Hepatocyte (in vitro differentiated cells): ENCODE measurements around the gene PADI3. TPM values are rescaled to one million over a fixed set of nuclear protein-coding genes. Genes with fewer than 3 reads are reported as not detected.

ENCODE experiments used
- DNase-seq: peaks from one replicate; pipeline ENCODE4 v3.0.0-alpha.2; 2016; ENCODE audit warnings: low spot score
- H2AFZ ChIP-seq: fragments of 200-600 bp; sonication (generic); 2 replicates; pipeline ENCODE4 v1.6.0; 2016; ENCODE audit warnings: antibody characterized with exemption, mild to moderate bottlenecking
- H3K27ac ChIP-seq: fragments of 200-600 bp; sonication (generic); 2 replicates; pipeline ENCODE4 v1.5.1; 2016; ENCODE audit warnings: mild to moderate bottlenecking
- H3K27me3 ChIP-seq: fragments of 200-600 bp; sonication (generic); 2 replicates; pipeline ENCODE4 v1.6.1; 2016
- H3K36me3 ChIP-seq: fragments of 200-600 bp; sonication (generic); replicated peaks from 2 replicates; pipeline ENCODE4 v1.5.1; 2016; ENCODE audit warnings: low read depth; ENCODE audit not compliant: insufficient read depth
- H3K4me1 ChIP-seq: fragments of 200-600 bp; sonication (generic); 2 replicates; pipeline ENCODE4 v1.5.1; 2016; ENCODE audit warnings: mild to moderate bottlenecking, moderate library complexity; ENCODE audit not compliant: insufficient read depth
- H3K4me2 ChIP-seq: fragments of 200-600 bp; sonication (generic); 2 replicates; pipeline ENCODE4 v1.6.0; 2016
- H3K4me3 ChIP-seq: fragments of 200-600 bp; sonication (generic); 2 replicates; pipeline ENCODE4 v1.5.1; 2016; ENCODE audit warnings: mild to moderate bottlenecking
- H3K79me2 ChIP-seq: fragments of 200-600 bp; sonication (generic); 2 replicates; pipeline ENCODE4 v1.6.0; 2017; ENCODE audit warnings: mild to moderate bottlenecking
- H3K9me2 ChIP-seq: fragments of 200-600 bp; sonication (generic); replicated peaks from 2 replicates; pipeline ENCODE4 v1.6.0; 2017; ENCODE audit warnings: mild to moderate bottlenecking; ENCODE audit not compliant: insufficient read depth
- H3K9me3 ChIP-seq: fragments of 200-600 bp; sonication (generic); 2 replicates; pipeline ENCODE4 v1.5.1; 2016; ENCODE audit warnings: low read depth, mild to moderate bottlenecking
- H4K20me1 ChIP-seq: fragments of 200-600 bp; sonication (generic); 2 replicates; pipeline ENCODE4 v1.6.0; 2016; ENCODE audit warnings: mild to moderate bottlenecking; ENCODE audit not compliant: insufficient read depth, poor library complexity, severe bottlenecking
- EZH2 ChIP-seq: fragments of 200-600 bp; sonication (generic); IDR thresholded peaks from 2 replicates; pipeline ENCODE4 v1.6.1; 2016; ENCODE audit warnings: antibody characterized with exemption, mild to moderate bottlenecking, borderline replicate concordance
- EZH2phosphoT487 ChIP-seq: fragments of 200-600 bp; sonication (generic); IDR thresholded peaks from one replicate; pipeline ENCODE4 v1.6.1; 2018; ENCODE audit warnings: antibody characterized with exemption, mild to moderate bottlenecking, low read depth, moderate library complexity; ENCODE audit not compliant: unreplicated experiment, severe bottlenecking
- WGBS: methylation state at CpG from one replicate; pipeline ENCODE4 v1.1.6; 2016; ENCODE audit warnings: low lambda C conversion rate; ENCODE audit errors: missing lambda C conversion rate; 5-methylcytosine and 5-hydroxymethylcytosine counted together
- polyA plus RNA-seq: library from polyadenylated mRNA; unstranded; fragments of >200 nt; fragmentation: Nextera tagmentation; extraction: Ambion mirVana; gene quantifications from 2 replicates; pipeline ENCODE4 v1.2.1, GENCODE V29; 2016
- total RNA-seq: library from RNA; depleted of rRNA; stranded (reverse); fragments of >200 nt; gene quantifications from 2 replicates; pipeline ENCODE4 v1.2.3, GENCODE V29; 2014
- TF ChIP-seq, protein P1 (sequence below): fragments of 200-600 bp; sonication (generic); IDR thresholded peaks from 2 replicates; pipeline ENCODE4 v1.5.1; 2016; ENCODE audit warnings: antibody characterized with exemption, mild to moderate bottlenecking; ENCODE audit not compliant: poor library complexity

Gene PADI3
- total and polyA plus RNA-seq, 2 experiments from 2014 or later, result not detected

DNA sequence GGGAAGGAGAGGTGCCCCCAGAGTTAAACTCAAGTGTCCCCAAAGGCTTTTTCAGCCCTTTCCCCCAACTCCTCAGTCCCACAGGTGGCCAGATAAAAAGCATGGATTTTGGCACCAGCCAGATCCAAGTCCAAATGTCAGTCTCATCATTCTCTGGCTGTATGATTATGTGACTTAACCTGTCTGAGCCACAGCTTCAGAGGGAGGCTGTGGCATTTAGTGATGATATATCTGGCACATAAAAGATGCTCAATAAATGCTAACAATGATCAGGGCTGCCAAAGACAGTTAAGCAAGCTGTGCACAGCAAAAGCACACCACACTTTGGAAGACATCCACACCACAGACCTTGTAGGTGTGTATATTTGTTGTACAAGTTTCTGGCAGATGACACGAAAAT lies 5.6 kb upstream of the PADI3 start:
- no peak for DNase-seq
- Histone ChIP-seq H3K27me3 (no peaks in the 10 kb centered on the region), H3K4me1 (no peaks in the 10 kb centered on the region), H3K79me2 (no peaks in the 10 kb centered on the region), H4K20me1 (no peaks in the 10 kb centered on the region), H3K9me3 (no peaks in the 10 kb centered on the region), H3K4me2 (no peak overlapping the region), H3K27ac (no peak overlapping the region), H3K4me3 (no peak overlapping the region), H3K36me3 (no peaks in the 10 kb centered on the region), H2AFZ (no peak overlapping the region), H3K9me2 (no peaks in the 10 kb centered on the region)
- no peak for TF ChIP-seq EZH2
- 88% methylated on average over 1 of the region's 1 CpG for WGBS

DNA sequence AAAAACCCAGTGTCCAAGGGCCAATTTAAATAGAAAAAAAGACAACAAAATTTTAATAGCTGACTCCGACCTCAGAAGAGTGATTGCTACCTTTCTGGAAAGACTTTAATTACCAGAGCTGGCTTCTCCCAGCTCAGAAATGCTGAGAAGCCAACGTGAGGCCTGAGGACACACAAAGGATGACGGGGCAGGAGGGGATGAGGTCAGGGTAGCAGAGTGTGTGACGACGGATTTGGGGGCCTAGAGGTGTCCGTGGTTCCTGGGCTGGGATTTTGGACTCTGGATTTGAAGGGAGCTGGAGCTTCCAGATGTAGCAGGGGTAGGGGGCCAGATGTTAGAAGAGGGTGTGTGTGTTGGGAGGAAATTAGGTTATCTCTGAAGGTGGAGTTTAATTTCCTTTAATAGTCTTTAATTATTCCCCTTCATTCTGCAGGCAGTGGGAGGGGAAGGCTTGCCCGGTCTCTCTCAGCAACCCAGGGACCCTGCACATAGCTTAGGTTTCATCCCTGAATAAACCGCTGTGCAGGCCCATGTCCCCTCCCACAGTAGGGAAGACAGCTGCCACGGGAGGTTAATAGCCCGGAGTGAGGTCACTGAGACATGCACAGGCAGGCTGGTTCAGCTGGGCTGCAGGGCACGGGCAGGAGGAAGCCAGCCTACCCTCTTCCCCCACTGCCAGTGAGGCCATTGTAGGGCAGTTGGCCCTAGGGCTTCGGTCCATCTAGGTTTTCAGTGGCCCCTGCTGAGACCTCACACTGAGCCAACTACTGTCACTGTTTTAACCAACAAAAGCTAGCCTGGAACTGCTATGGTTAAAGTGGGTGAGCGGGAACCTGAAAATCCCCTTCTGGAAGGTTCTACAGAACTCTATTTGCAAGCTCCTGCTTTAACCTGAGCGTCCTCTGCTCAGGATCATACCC lies 3.8 kb upstream of the PADI3 start:
- no peak for DNase-seq

DNA sequence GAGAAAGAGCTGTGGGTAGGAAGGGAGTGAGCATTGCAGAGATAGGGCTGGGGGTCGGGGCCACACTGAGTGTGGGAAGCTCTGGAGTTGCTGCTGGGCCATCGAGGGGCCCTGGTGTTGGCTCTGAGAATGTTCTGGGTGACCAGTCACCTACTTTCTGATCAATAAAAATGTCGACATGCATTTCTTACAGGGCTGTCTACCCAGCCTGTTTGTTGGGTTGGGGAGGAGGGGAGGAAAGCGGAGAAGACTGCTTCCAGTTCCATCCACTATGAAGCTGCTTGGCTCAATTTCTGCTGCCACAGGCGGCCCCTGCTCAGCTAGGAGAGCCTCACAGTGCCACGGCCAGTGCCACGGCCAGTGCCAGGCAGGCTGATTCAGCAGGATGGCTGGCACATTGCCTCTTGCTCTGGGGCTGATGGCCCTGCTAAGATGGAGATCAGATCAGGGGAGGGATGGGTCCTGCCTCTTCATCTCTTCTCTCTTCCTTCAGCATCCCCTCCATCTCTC lies 3.0 kb upstream of the PADI3 start:
- no peak overlapping the region for H3K4me2 ChIP-seq
- DNase-seq, result no peak
- no peaks in the 10 kb centered on the region for H3K9me2 ChIP-seq
- no peaks in the 10 kb centered on the region for H3K4me1 ChIP-seq
- H2AFZ ChIP-seq, result no peak overlapping the region
- H3K4me3 ChIP-seq, result no peak overlapping the region
- H3K9me3 ChIP-seq, result no peaks in the 10 kb centered on the region
- H4K20me1 ChIP-seq, result no peaks in the 10 kb centered on the region
- H3K27ac ChIP-seq, result no peak overlapping the region
- 73% methylated on average over 7 of the region's 7 CpGs for WGBS
- H3K36me3 ChIP-seq, result no peaks in the 10 kb centered on the region
- TF ChIP-seq, protein P1, sequence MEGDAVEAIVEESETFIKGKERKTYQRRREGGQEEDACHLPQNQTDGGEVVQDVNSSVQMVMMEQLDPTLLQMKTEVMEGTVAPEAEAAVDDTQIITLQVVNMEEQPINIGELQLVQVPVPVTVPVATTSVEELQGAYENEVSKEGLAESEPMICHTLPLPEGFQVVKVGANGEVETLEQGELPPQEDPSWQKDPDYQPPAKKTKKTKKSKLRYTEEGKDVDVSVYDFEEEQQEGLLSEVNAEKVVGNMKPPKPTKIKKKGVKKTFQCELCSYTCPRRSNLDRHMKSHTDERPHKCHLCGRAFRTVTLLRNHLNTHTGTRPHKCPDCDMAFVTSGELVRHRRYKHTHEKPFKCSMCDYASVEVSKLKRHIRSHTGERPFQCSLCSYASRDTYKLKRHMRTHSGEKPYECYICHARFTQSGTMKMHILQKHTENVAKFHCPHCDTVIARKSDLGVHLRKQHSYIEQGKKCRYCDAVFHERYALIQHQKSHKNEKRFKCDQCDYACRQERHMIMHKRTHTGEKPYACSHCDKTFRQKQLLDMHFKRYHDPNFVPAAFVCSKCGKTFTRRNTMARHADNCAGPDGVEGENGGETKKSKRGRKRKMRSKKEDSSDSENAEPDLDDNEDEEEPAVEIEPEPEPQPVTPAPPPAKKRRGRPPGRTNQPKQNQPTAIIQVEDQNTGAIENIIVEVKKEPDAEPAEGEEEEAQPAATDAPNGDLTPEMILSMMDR, result no peak
- TF ChIP-seq EZH2phosphoT487, result no peak
- TF ChIP-seq EZH2, result no peak
- H3K79me2 ChIP-seq, result no peaks in the 10 kb centered on the region
- no peaks in the 10 kb centered on the region for H3K27me3 ChIP-seq

More for the DNA sequence above, 3.8 kb upstream of the PADI3 start:
- Histone ChIP-seq H3K36me3 (no peaks in the 10 kb centered on the region), H3K4me2 (no peak overlapping the region), H3K27me3 (no peaks in the 10 kb centered on the region), H3K79me2 (no peaks in the 10 kb centered on the region), H4K20me1 (no peaks in the 10 kb centered on the region), H2AFZ (no peak overlapping the region), H3K4me3 (no peak overlapping the region), H3K4me1 (no peaks in the 10 kb centered on the region), H3K27ac (no peak overlapping the region), H3K9me2 (no peaks in the 10 kb centered on the region), H3K9me3 (no peaks in the 10 kb centered on the region)
- 56% methylated on average over 14 of the region's 14 CpGs for WGBS
- no peak for TF ChIP-seq EZH2
- TF ChIP-seq, protein P1, result no peak
- TF ChIP-seq EZH2phosphoT487, result no peak

DNA sequence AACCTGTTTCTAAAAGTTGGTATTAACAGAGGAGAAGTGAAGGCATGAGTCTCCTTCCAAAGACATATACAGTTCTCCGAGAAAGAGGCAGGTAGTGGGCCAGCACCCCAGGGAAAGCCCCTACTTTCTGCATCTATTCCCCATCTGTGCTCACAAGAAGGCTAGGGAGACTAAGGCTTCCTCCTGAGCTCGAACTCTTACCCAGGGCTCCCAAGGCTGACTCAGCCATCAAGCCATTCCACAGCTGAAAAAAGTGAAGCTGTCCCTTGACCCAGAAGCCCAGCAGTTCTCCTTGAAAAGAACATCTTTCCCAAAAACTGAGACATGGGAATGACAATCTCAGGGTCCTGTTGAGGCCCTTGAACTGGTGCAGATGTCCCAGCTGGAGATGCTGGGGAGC lies 1.9 kb upstream of the PADI3 start:
- Histone ChIP-seq H3K79me2 (no peaks in the 10 kb centered on the region), H3K4me2 (no peak overlapping the region), H4K20me1 (no peaks in the 10 kb centered on the region), H3K27ac (no peak overlapping the region), H3K27me3 (no peaks in the 10 kb centered on the region), H3K9me3 (no peaks in the 10 kb centered on the region), H2AFZ (no peak overlapping the region), H3K4me3 (no peak overlapping the region), H3K4me1 (no peaks in the 10 kb centered on the region), H3K36me3 (no peaks in the 10 kb centered on the region), H3K9me2 (no peaks in the 10 kb centered on the region)
- 86% methylated on average over 2 of the region's 2 CpGs for WGBS
- TF ChIP-seq EZH2phosphoT487 (no peak), EZH2 (no peak)
- TF ChIP-seq, protein P1, result no peak
- no peak for DNase-seq
